Measurements from ENCODE around the gene MAP7D3. TPM values are rescaled to one million over a fixed set of nuclear protein-coding genes. Genes with fewer than 3 reads are reported as not detected.

The MAP7D3 gene
- total RNA-seq, 1 donor from 2014 or later, result 9.2 TPM

GRCh38 chrX:136227074-136227473 lies 24.1 kb downstream of the MAP7D3 start:
- no peak for DNase-seq (ENCODE audit: low read depth)
- TF ChIP-seq CTCF (IDR thresholded peaks at IDR 0.05; ENCODE audit: insufficient read depth, low read length, poor library complexity, severe bottlenecking), result no peak
- H3K36me3 ChIP-seq (ENCODE audit: control insufficient read depth, insufficient read depth, low read length), result no peaks in the 10 kb centered on the region
- H3K27me3 ChIP-seq (ENCODE audit: control insufficient read depth, insufficient read depth, low read length), result no peaks in the 10 kb centered on the region
- H3K4me3 ChIP-seq (ENCODE audit: low read depth, low read length), result no peak overlapping the region

DNA sequence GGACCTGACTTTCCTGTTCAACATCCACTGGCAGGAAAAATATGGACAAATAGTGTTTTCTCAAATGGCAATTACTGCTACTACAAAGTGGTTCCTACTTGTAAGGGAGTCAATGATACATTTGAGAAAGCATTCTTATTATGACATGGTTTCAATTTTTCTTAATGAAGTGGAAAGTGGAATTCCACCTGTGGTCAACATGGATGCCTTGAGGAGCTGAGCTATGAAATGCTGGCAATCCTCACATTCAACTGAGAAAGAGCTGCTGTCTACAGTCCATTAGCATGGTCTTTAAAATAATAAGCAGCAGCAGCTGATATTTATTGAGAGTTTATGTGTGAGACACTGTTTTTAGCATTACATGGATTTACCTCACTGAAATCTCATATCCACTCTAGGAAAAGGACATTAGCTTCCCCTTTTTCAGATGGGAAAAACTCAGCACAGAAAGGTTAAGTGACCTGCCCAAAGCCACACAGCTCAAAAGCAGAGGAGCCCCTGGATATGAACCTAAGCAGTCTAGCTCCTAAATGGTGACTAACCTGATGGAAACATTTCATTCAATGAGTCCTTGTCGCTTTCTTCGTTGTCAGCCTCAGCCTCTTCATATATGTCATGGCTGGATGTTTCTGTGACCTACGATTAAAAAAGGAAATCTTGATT lies 29.2 kb downstream of the MAP7D3 start:
- H3K4me3 ChIP-seq (ENCODE audit: low read depth, low read length), result no peak overlapping the region
- no peak for DNase-seq (ENCODE audit: low read depth)
- TF ChIP-seq CTCF (IDR thresholded peaks at IDR 0.05; ENCODE audit: insufficient read depth, low read length, poor library complexity, severe bottlenecking), result no peak
- H3K36me3 ChIP-seq (ENCODE audit: control insufficient read depth, insufficient read depth, low read length), result no peaks in the 10 kb centered on the region
- H3K27me3 ChIP-seq (ENCODE audit: control insufficient read depth, insufficient read depth, low read length), result no peaks in the 10 kb centered on the region

DNA sequence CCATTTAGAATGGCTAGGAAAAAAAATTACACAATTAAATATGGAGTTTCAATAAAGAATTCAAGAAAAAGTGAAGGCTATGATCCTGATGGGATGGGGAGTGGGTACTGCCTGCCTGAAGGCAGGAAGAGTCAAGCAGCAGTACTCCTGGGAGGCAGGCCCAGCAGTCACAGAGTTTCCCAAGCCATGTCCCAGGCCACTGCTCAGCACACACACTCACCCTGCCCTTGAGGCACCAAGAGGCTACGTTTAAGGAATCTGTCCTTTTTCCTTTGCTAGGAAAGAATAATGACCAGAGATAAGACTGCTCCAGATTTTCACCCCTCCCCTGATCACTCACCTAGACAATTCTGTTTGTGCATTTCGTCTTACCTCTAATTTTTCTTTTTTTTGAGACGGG lies 30.2 kb downstream of the MAP7D3 start:
- no peak for TF ChIP-seq CTCF (IDR thresholded peaks at IDR 0.05; ENCODE audit: insufficient read depth, low read length, poor library complexity, severe bottlenecking)
- Histone ChIP-seq H3K27me3 (ENCODE audit: control insufficient read depth, insufficient read depth, low read length) (no peaks in the 10 kb centered on the region), H3K4me3 (ENCODE audit: low read depth, low read length) (no peak overlapping the region), H3K36me3 (ENCODE audit: control insufficient read depth, insufficient read depth, low read length) (no peaks in the 10 kb centered on the region)
- DNase-seq (ENCODE audit: low read depth), result no peak

DNA sequence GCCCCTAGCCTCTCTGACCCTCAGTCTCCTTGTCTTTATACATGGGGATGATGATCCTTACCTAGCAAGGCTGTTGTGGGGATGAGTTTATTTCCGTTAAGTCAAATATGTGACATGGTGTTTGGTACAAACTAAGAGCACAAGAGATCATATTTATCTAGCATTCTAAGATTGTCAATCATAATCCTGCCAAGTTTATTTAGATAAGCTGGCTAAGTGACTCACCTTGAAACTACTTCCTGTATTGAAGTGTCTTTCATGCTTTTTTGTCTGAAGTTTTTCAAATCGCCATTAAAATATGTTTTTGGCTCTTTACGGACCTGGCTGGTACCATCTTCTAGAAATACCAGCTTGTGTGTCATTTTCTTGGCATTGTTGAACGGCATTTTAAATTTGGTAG lies 30.7 kb downstream of the MAP7D3 start:
- Histone ChIP-seq H3K27me3 (ENCODE audit: control insufficient read depth, insufficient read depth, low read length) (no peaks in the 10 kb centered on the region), H3K4me3 (ENCODE audit: low read depth, low read length) (no peak overlapping the region), H3K36me3 (ENCODE audit: control insufficient read depth, insufficient read depth, low read length) (no peaks in the 10 kb centered on the region)
- no peak for TF ChIP-seq CTCF (IDR thresholded peaks at IDR 0.05; ENCODE audit: insufficient read depth, low read length, poor library complexity, severe bottlenecking)
- no peak for DNase-seq (ENCODE audit: low read depth)

GRCh38 chrX:136219893-136220292 lies 31.3 kb downstream of the MAP7D3 start:
- DNase-seq (ENCODE audit: low read depth), result no peak
- TF ChIP-seq CTCF (IDR thresholded peaks at IDR 0.05; ENCODE audit: insufficient read depth, low read length, poor library complexity, severe bottlenecking), result no peak
- H3K4me3 ChIP-seq (ENCODE audit: low read depth, low read length), result no peak overlapping the region
- no peaks in the 10 kb centered on the region for H3K27me3 ChIP-seq (ENCODE audit: control insufficient read depth, insufficient read depth, low read length)
- H3K36me3 ChIP-seq (ENCODE audit: control insufficient read depth, insufficient read depth, low read length), result no peaks in the 10 kb centered on the region

DNA sequence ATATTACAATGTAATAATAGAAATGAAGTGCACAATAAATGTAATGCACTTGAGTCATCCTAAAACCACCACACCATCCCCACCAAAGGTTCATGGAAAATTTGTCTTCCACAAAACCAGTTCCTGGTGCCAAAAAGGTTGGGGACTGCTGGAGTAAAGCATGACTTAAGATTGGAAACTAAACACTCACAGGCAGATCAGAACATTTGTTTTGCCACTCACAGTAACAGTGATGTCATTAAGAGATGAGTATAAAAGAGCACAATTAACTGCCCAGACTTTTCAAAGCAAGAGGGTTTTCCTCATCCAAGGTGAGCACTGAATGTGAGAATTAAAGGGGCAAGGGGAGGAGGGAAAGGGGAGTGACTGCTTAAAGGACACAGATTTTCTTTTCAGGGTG lies 35.6 kb downstream of the MAP7D3 start:
- DNase-seq (ENCODE audit: low read depth), result no peak
- H3K27me3 ChIP-seq (ENCODE audit: control insufficient read depth, insufficient read depth, low read length), result no peaks in the 10 kb centered on the region
- TF ChIP-seq CTCF (IDR thresholded peaks at IDR 0.05; ENCODE audit: insufficient read depth, low read length, poor library complexity, severe bottlenecking), result no peak
- no peak overlapping the region for H3K4me3 ChIP-seq (ENCODE audit: low read depth, low read length)
- H3K36me3 ChIP-seq (ENCODE audit: control insufficient read depth, insufficient read depth, low read length), result no peaks in the 10 kb centered on the region
